Adrenal gland (tissue), 12 donors: ENCODE measurements around the gene CNDP1. TPM values are rescaled to one million over a fixed set of nuclear protein-coding genes. Genes with fewer than 3 reads are reported as not detected.
A peak's percentile ranks its signal among the peaks of the same experiment; 100 is the strongest.

Experiments
- DNase-seq, 7 donors: peaks; one replicate each; pipeline ENCODE4 v3.0.0-alpha.2; 2019 to 2020
- H3K27ac ChIP-seq, 5 donors: fragments of 200-600 bp; sonication (generic) in 4 of 5; 1 replicate in 3 of 5; 2 replicates in 2 of 5; pipeline versions ENCODE4 v1.5.1 to v1.8.0; 2016 to 2020; ENCODE audit warnings: mild to moderate bottlenecking in 1 of 5
- H3K27me3 ChIP-seq: fragments of 200-600 bp; 2 replicates; pipeline ENCODE4 v1.8.0; 2021
- H3K36me3 ChIP-seq, 2 donors: fragments of 200-600 bp; replicated peaks in 1 of 2; 1 replicate in 1 of 2; 2 replicates in 1 of 2; pipeline versions ENCODE4 v1.5.1 to v1.8.0; 2018 to 2022
- H3K4me1 ChIP-seq, 2 donors: fragments of 200-600 bp; replicated peaks in 1 of 2; 1 replicate in 1 of 2; 2 replicates in 1 of 2; pipeline versions ENCODE4 v1.5.1 to v1.8.0; 2018 to 2021
- H3K4me3 ChIP-seq, 4 donors: fragments of 200-600 bp; sonication (generic) in 3 of 4; one replicate each; pipeline ENCODE4 v1.5.1; 2016 to 2018
- H3K9me3 ChIP-seq, 3 donors: fragments of 200-600 bp; sonication (generic) in 1 of 3; replicated peaks in 1 of 3; 1 replicate in 2 of 3; 2 replicates in 1 of 3; pipeline versions ENCODE4 v1.5.1 to v1.8.0; 2016 to 2021
- CTCF ChIP-seq, 6 experiments: fragments of 450-650 bp in 4 of 6; fragments of 200-600 bp in 2 of 6; sonication (generic) in 1 of 6; IDR thresholded peaks; 1 replicate in 5 of 6; 2 replicates in 1 of 6; pipeline versions ENCODE4 v1.5.1 to v1.8.0; 2016 to 2021; ENCODE audit warnings: antibody characterized with exemption in 6 of 6, mild to moderate bottlenecking in 2 of 6, moderate library complexity in 1 of 6
- POLR2A ChIP-seq, 2 donors: fragments of 450-650 bp; IDR thresholded peaks; one replicate each; pipeline ENCODE4 v1.6.1; 2017; ENCODE audit warnings: antibody characterized with exemption in 2 of 2, mild to moderate bottlenecking in 2 of 2, moderate library complexity in 1 of 2
- WGBS, 4 donors: extraction: QIAGEN DNeasy Blood & Tissue Kit in 2 of 4; methylation state at CpG; one replicate each; pipeline versions ENCODE4 v1.1.5 to v1.1.7; 2013 to 2017; 5-methylcytosine and 5-hydroxymethylcytosine counted together
- intact Hi-C, 2 donors: fragments of 100-400 bp; cut with DNase I; formaldehyde crosslinking; loops; one replicate each; pipeline versions ENCODE4 v1.14.1 to v1.15.0; 2022 to 2023
- polyA plus RNA-seq, 3 donors: library from polyadenylated mRNA; stranded (reverse); fragments of 200-250 nt in 2 of 3; fragments of 350-450 nt in 1 of 3; fragmentation: Illumina TruSeq in 1 of 3; extraction: RNeasy Lipid Tissue Mini Kit (QIAGEN cat#74804) in 1 of 3; gene quantifications; one replicate each; pipeline ENCODE4 v1.2.3, GENCODE V29; 2013 to 2014
- total RNA-seq, 9 donors: library from RNA; depleted of rRNA in 4 of 9; stranded (reverse); fragments of >200 nt in 4 of 9; fragments of 120-200 nt in 1 of 9; fragmentation: NEBNext Ultra II Directional in 1 of 9; extraction: Animal tissue kit (Norgen Biotek cat#: 25700) in 1 of 9; gene quantifications; one replicate each; pipeline versions ENCODE4 v1.1.0 to v1.2.4, GENCODE V29; 2013 to 2023
- donor health status: healthy with polysubstance abuse.
- donor health status: Bipolar disorder and iron deficiency.
- donor health status: DM: yes; HTN: yes; CAD: no.
- donor health status: DM: no; HTN: no; CAD: no.
- donor health status: DM: no; HTN: no; CAD: no.
- donor health status: DM: yes; HTN: yes; CAD: no.

Gene CNDP1
- total and polyA plus RNA-seq, 12 donors = 0.16 to 0.27 TPM; not detected in 10

GRCh38 chr18:74534981-74535649 lies 815 bp downstream of the CNDP1 start:
- no peaks in the 10 kb centered on the region for H3K9me3 ChIP-seq
- intact Hi-C loops = loop anchor here in 1 of 2 donors (10.0 kb wide), 1 partner anchor 180 kb away; no protein-coding TSS in a partner anchor
- no peaks in the 10 kb centered on the region for H3K27me3 ChIP-seq
- DNase-seq = peak in 1 of 7 donors; percentile 5
- no peak overlapping the region for H3K27ac ChIP-seq
- H3K36me3 ChIP-seq = no peaks in the 10 kb centered on the region
- no peaks in the 10 kb centered on the region for H3K4me1 ChIP-seq
- no peak for TF ChIP-seq CTCF (IDR thresholded peaks at IDR 0.05)
- TF ChIP-seq POLR2A (IDR thresholded peaks at IDR 0.05) = no peak
- 81 to 91% (median 86%) methylated on average over 9 of the region's 9 CpGs for WGBS, 4 donors
- no peak overlapping the region for H3K4me3 ChIP-seq

- Histone ChIP-seq H3K4me1 (no peaks in the 10 kb centered on the region), H3K4me3 (no peak overlapping the region), H3K27me3 (peaks cover 6% of the 10 kb centered on the region), H3K9me3 (no peaks in the 10 kb centered on the region), H3K36me3 (no peaks in the 10 kb centered on the region), H3K27ac (no peak overlapping the region)
- 86 to 91% (median 89%) methylated on average over 11 of the region's 11 CpGs for WGBS, 4 donors
- no peak for TF ChIP-seq CTCF (IDR thresholded peaks at IDR 0.05)
- no peak for TF ChIP-seq POLR2A (IDR thresholded peaks at IDR 0.05)
- peak in 1 of 7 donors; percentile 33 for DNase-seq
- intact Hi-C loops = loop anchor here in 1 of 2 donors (10.0 kb wide), 1 partner anchor 184 kb away; no protein-coding TSS in a partner anchor
These were observed 5.0 kb downstream of the CNDP1 start for GRCh38 chr18:74539289-74539688.

GRCh38 chr18:74540652-74541421 lies 6.5 kb downstream of the CNDP1 start:
- intact Hi-C loops = no loop called here
- Histone ChIP-seq H3K27ac (no peak overlapping the region), H3K36me3 (no peaks in the 10 kb centered on the region), H3K27me3 (peaks cover 6% of the 10 kb centered on the region), H3K4me3 (no peak overlapping the region), H3K4me1 (no peaks in the 10 kb centered on the region), H3K9me3 (no peaks in the 10 kb centered on the region)
- WGBS, 4 donors = 71 to 81% (median 76%) methylated on average over 16 to 20 of the region's 20 CpGs
- TF ChIP-seq CTCF (IDR thresholded peaks at IDR 0.05) = no peak
- TF ChIP-seq POLR2A (IDR thresholded peaks at IDR 0.05) = no peak
- DNase-seq = peak in 1 of 7 donors; percentile 27

GRCh38 chr18:74541703-74542555 lies 7.6 kb downstream of the CNDP1 start:
- TF ChIP-seq POLR2A (IDR thresholded peaks at IDR 0.05) (no peak), CTCF (IDR thresholded peaks at IDR 0.05) (no peak)
- 64 to 79% (median 76%) methylated on average over 10 to 15 of the region's 15 CpGs for WGBS, 4 donors
- intact Hi-C loops = no loop called here
- Histone ChIP-seq H3K27me3 (peaks cover 6% of the 10 kb centered on the region), H3K36me3 (no peaks in the 10 kb centered on the region), H3K27ac (no peak overlapping the region), H3K4me1 (no peaks in the 10 kb centered on the region), H3K9me3 (no peaks in the 10 kb centered on the region), H3K4me3 (no peak overlapping the region)
- DNase-seq = peak in 1 of 7 donors; percentile 20
